Hepatocyte (in vitro differentiated cells): ENCODE measurements around the gene PRR19.
"Not testable (repeated sequence)": the region's sequence is repeated elsewhere in the genome, so short reads cannot be mapped to it uniquely, and the experiment has no call there.

Experiments used
- EZH2 ChIP-seq: fragments of 200-600 bp; sonication (generic); IDR thresholded peaks from 2 replicates; pipeline ENCODE4 v1.6.1; 2016; ENCODE audit warnings: antibody characterized with exemption, mild to moderate bottlenecking, borderline replicate concordance
- TF ChIP-seq, protein P1 (sequence below): fragments of 200-600 bp; sonication (generic); IDR thresholded peaks from 2 replicates; pipeline ENCODE4 v1.5.1; 2016; ENCODE audit warnings: antibody characterized with exemption, mild to moderate bottlenecking; ENCODE audit not compliant: poor library complexity

DNA sequence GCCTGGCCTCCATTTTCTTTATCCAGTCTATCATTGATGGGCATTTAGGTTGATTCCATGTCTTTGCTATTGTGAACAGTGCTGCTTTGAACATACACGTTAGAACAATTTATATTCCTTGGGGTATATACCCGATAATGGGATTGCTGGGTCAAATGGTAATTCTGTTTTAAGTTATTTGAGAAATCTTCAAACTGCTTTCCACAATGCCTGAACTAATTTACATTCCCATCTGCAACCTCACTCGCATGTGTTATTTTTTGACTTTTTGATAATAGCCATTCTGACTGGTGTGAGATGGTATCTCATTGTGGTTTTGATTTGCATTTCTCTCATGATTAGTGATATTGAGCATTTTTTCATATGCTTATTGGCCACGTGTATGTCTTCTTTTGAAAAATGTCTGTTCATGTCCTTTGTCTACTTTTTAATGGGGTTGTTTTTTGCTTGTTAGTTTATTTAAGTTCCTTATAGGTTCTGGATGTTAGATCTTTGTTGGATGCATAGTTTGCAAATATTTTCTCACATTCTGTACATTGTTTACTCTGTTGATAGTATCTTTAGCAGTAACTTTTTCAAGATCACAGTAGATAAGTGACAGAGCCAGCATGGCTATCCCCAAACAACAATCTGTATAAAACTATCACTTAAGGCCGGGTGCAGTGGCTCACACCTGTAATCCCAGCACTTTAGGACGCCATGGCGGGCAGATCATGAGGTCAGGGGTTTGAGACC is 37.4 kb downstream of the PRR19 start:
- TF ChIP-seq EZH2 = not testable (repeated sequence)
- TF ChIP-seq, protein P1, sequence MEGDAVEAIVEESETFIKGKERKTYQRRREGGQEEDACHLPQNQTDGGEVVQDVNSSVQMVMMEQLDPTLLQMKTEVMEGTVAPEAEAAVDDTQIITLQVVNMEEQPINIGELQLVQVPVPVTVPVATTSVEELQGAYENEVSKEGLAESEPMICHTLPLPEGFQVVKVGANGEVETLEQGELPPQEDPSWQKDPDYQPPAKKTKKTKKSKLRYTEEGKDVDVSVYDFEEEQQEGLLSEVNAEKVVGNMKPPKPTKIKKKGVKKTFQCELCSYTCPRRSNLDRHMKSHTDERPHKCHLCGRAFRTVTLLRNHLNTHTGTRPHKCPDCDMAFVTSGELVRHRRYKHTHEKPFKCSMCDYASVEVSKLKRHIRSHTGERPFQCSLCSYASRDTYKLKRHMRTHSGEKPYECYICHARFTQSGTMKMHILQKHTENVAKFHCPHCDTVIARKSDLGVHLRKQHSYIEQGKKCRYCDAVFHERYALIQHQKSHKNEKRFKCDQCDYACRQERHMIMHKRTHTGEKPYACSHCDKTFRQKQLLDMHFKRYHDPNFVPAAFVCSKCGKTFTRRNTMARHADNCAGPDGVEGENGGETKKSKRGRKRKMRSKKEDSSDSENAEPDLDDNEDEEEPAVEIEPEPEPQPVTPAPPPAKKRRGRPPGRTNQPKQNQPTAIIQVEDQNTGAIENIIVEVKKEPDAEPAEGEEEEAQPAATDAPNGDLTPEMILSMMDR = not testable (repeated sequence)
